ENCODE measurements around the gene OR51B4. TPM values are rescaled to one million over a fixed set of nuclear protein-coding genes. Genes with fewer than 3 reads are reported as not detected.

OR51B4 gene
- total RNA-seq, 2 donors from 2014 or later: not detected

DNA sequence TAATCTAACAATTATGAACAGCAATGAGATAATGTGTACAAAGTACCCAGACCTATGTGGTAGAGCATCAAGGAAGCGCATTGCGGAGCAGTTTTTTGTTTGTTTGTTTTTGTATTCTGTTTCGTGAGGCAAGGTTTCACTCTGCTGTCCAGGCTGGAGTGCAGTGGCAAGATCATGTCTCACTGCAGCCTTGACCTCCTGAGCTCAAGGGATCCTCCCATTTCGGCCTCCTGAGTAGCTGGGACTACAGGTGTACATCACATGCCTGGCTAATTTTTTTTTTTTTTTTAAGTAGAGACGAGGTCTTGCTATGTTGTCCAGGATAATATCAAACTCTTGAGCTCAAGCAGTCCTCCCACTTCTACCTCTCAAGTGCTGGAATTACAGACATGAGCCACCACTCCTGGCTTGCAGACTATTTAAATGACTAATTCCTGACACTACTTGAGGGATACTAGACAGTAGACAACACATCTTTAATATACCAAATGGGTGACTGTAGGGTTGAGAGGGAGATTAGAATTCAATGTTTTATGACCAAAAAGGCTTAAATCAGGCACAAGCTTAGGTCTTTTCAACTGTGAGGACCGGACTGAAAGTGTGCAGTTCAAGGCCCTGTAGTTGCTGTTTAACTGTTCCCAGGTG lies 12.7 kb downstream of the OR51B4 start:
- H3K27me3 ChIP-seq (ENCODE audit: control insufficient read depth, insufficient read depth, low read length, poor library complexity, severe bottlenecking): no peaks in the 10 kb centered on the region
- Mint-ChIP-seq H3K27me3 (ENCODE audit: insufficient read depth) (no peaks in the 10 kb centered on the region), H3K9me3 (peaks cover 6% of the 10 kb centered on the region), H3K36me3 (ENCODE audit: low read depth) (no peaks in the 10 kb centered on the region), H3K4me3 (no peak overlapping the region), H3K4me1 (peaks cover 17% of the 10 kb centered on the region), H3K27ac (no peak overlapping the region)
- H3K4me3 ChIP-seq (ENCODE audit: low read length): no peak overlapping the region
- TF ChIP-seq CTCF (conservative IDR thresholded peaks at IDR 0.05): no peak
- H3K4me1 ChIP-seq (ENCODE audit: control insufficient read depth, insufficient read depth, low read length): peaks cover 2% of the 10 kb centered on the region
- DNase-seq: no peak
- no peaks in the 10 kb centered on the region for H3K36me3 ChIP-seq (ENCODE audit: control insufficient read depth, insufficient read depth, low read length)
- WGBS, 2 experiments (ENCODE audit: insufficient coverage in 1 of 2, insufficient read length in 1 of 2): 86 to 88% methylated on average over 5 to 6 of the region's 6 CpGs
- H3K9ac ChIP-seq (ENCODE audit: extremely low read depth, low read length, poor library complexity, severe bottlenecking): no peak overlapping the region
- no peak overlapping the region for H3K27ac ChIP-seq (ENCODE audit: low read depth, low read length)
- H3K9me3 ChIP-seq (ENCODE audit: control insufficient read depth, low read length): peaks cover 10% of the 10 kb centered on the region

DNA sequence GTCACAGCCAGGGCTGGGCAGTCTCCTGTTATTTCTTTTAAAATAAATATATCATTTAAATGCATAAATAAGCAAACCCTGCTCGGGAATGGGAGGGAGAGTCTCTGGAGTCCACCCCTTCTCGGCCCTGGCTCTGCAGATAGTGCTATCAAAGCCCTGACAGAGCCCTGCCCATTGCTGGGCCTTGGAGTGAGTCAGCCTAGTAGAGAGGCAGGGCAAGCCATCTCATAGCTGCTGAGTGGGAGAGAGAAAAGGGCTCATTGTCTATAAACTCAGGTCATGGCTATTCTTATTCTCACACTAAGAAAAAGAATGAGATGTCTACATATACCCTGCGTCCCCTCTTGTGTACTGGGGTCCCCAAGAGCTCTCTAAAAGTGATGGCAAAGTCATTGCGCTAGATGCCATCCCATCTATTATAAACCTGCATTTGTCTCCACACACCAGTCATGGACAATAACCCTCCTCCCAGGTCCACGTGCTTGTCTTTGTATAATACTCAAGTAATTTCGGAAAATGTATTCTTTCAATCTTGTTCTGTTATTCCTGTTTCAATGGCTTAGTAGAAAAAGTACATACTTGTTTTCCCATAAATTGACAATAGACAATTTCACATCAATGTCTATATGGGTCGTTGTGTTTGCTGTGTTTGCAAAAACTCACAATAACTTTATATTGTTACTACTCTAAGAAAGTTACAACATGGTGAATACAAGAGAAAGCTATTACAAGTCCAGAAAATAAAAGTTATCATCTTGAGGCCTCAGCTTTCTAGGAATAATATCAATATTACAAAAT lies 13.4 kb downstream of the OR51B4 start:
- peaks cover 9% of the 10 kb centered on the region for H3K9me3 ChIP-seq (ENCODE audit: control insufficient read depth, low read length)
- H3K9ac ChIP-seq (ENCODE audit: extremely low read depth, low read length, poor library complexity, severe bottlenecking): no peak overlapping the region
- no peak overlapping the region for H3K27ac Mint-ChIP-seq
- peaks cover 3% of the 10 kb centered on the region for H3K9me3 Mint-ChIP-seq
- 85 to 96% methylated on average over 4 to 7 of the region's 7 CpGs for WGBS, 2 experiments (ENCODE audit: insufficient coverage in 1 of 2, insufficient read length in 1 of 2)
- no peak overlapping the region for H3K4me3 ChIP-seq (ENCODE audit: low read length)
- H3K4me1 Mint-ChIP-seq: peaks cover 17% of the 10 kb centered on the region
- TF ChIP-seq CTCF (conservative IDR thresholded peaks at IDR 0.05): no peak
- no peak overlapping the region for H3K4me3 Mint-ChIP-seq
- H3K4me1 ChIP-seq (ENCODE audit: control insufficient read depth, insufficient read depth, low read length): peaks cover 2% of the 10 kb centered on the region
- DNase-seq: no peak
- no peaks in the 10 kb centered on the region for H3K27me3 ChIP-seq (ENCODE audit: control insufficient read depth, insufficient read depth, low read length, poor library complexity, severe bottlenecking)
- H3K36me3 ChIP-seq (ENCODE audit: control insufficient read depth, insufficient read depth, low read length): no peaks in the 10 kb centered on the region
- no peaks in the 10 kb centered on the region for H3K36me3 Mint-ChIP-seq (ENCODE audit: low read depth)
- no peaks in the 10 kb centered on the region for H3K27me3 Mint-ChIP-seq (ENCODE audit: insufficient read depth)
- no peak overlapping the region for H3K27ac ChIP-seq (ENCODE audit: low read depth, low read length)

GRCh38 chr11:5286901-5287300 lies 14.8 kb downstream of the OR51B4 start:
- H3K27me3 ChIP-seq (ENCODE audit: control insufficient read depth, insufficient read depth, low read length, poor library complexity, severe bottlenecking): no peaks in the 10 kb centered on the region
- H3K27ac ChIP-seq (ENCODE audit: low read depth, low read length): no peak overlapping the region
- Mint-ChIP-seq H3K9me3 (no peaks in the 10 kb centered on the region), H3K4me3 (no peak overlapping the region), H3K27ac (no peak overlapping the region), H3K4me1 (peaks cover 17% of the 10 kb centered on the region), H3K27me3 (ENCODE audit: insufficient read depth) (no peaks in the 10 kb centered on the region), H3K36me3 (ENCODE audit: low read depth) (no peaks in the 10 kb centered on the region)
- 95 to 96% methylated on average over 2 to 3 of the region's 3 CpGs for WGBS, 2 experiments (ENCODE audit: insufficient coverage in 1 of 2, insufficient read length in 1 of 2)
- no peak overlapping the region for H3K4me3 ChIP-seq (ENCODE audit: low read length)
- no peaks in the 10 kb centered on the region for H3K36me3 ChIP-seq (ENCODE audit: control insufficient read depth, insufficient read depth, low read length)
- TF ChIP-seq CTCF (conservative IDR thresholded peaks at IDR 0.05): no peak
- H3K4me1 ChIP-seq (ENCODE audit: control insufficient read depth, insufficient read depth, low read length): peaks cover 2% of the 10 kb centered on the region
- H3K9ac ChIP-seq (ENCODE audit: extremely low read depth, low read length, poor library complexity, severe bottlenecking): no peak overlapping the region
- DNase-seq: no peak
- no peaks in the 10 kb centered on the region for H3K9me3 ChIP-seq (ENCODE audit: control insufficient read depth, low read length)

Data from endodermal cell (in vitro differentiated cells).